Gastrocnemius medialis (tissue), 4 donors: ENCODE results near the gene XPO5.

Source experiments
- CTCF ChIP-seq, 5 experiments: fragments of 450-650 bp in 3 of 5; fragments of 200-600 bp in 2 of 5; sonication (generic) in 2 of 5; IDR thresholded peaks in 4 of 5; conservative IDR thresholded peaks in 1 of 5; 1 replicate in 4 of 5; 2 replicates in 1 of 5; pipeline ENCODE4 v1.5.1; 2016 to 2019; ENCODE audit warnings: antibody characterized with exemption in 5 of 5, mild to moderate bottlenecking in 3 of 5, moderate library complexity in 3 of 5
- POLR2A ChIP-seq, 2 donors: fragments of 450-650 bp; IDR thresholded peaks; one replicate each; pipeline ENCODE4 v1.6.1; 2017; ENCODE audit warnings: antibody characterized with exemption in 2 of 2, mild to moderate bottlenecking in 2 of 2, moderate library complexity in 2 of 2

GRCh38 chr6:43481591-43482236, 94.1 kb downstream of the XPO5 start:
- TF ChIP-seq CTCF (IDR thresholded peaks at IDR 0.05 in 4 of 5, conservative IDR thresholded peaks at IDR 0.05 in 1 of 5) = no peak
- TF ChIP-seq POLR2A (IDR thresholded peaks at IDR 0.05) = no peak
